HG03469 (cell line): ENCODE results near the gene MED16.

Source experiments
- ATAC-seq: cut with Tn5 transposase; IDR thresholded peaks from one replicate; pipeline ENCODE4 v1.9.1; 2021; ENCODE audit warnings: mild to moderate bottlenecking, moderate library complexity, moderate number of reproducible peaks; ENCODE audit not compliant: unreplicated experiment

Gene MED16

GRCh38 chr19:872266-872951 is 20.6 kb downstream of the MED16 start:
- ATAC-seq = no peak

DNA sequence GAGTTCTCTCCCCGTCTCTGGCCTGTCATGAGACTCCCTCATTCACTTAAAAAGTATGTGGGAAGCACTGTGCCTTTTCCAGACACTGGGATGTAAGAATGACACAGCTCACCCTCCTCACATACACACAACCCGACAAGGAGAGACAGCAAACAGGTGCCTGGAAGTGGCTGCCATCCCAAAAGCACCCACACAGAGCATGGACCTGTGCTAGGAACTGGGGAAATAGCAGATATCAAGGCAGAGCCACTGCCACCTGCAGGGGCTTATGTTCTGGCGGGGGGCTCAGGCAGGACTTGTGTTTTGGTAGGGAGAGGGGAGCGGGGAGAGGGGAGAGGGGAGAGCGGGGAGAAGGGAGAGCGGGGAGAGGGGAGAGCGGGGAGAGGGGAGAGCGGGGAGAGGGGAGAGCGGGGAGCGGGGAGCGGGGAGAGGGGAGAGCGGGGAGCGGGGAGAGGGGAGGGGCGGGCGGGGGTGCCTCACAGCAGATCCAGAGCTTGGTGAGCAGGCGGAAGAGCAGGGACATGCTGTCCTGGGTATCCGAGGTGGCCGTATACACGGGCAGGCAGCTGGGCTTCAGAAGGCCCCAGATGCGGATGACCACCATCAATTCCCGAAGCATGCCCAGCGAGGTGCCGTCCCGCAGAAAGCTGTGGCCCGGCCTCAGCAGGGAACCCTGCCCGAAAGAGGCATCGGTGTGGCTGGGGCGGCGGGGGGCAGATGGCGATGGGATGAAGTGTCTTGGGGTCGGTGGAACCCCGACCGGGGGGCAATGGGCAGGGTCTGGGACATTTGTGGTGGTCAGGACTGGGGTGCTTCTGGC is 21.3 kb downstream of the MED16 start:
- ATAC-seq = no peak

DNA sequence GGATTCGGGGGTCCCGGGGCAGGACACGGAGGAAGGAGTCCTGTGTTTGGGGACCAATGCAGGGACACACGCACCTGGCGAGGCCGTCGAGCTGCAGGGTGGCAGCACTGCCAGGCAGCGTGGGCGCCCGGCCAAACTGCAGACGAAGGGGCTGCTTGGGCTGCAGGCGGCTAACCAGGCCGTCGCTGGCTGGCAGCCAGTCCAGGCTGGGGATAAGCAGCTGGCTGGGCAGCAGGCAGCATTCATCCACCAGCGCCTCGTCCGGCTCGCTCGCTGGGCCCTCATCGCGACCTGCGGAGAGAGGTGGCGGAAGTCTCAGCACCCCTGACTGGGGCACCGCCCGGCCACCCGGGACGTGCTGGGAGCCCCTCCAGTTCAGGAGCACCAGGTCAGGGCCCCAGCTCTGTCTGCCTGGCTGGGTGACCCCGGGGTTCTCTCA is 22.0 kb downstream of the MED16 start:
- ATAC-seq = no peak

DNA sequence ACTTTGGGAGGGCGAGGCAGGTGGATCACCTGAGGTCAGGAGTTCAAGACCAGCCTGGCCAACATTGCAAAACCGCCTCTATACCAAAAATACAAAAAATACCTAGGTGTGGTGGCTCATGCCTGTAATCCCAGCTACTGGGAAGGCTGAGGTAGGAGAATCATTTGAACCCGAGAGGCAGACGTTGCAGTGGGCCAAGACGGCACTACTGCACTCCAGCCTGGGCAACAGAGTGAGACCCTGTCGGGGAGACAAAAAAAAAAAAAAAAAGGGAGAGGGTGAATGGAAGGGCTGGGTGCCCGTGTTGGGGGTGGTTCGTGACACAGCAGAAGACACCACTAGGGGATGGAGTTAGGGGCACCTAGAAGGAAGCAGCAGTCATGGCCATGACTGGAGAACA is 22.7 kb downstream of the MED16 start:
- no peak for ATAC-seq

- no peak for ATAC-seq
Measured at GRCh38 chr19:869245-870177, 23.5 kb downstream of the MED16 start.

- no peak for ATAC-seq
Measured at GRCh38 chr19:868458-869244, 24.3 kb downstream of the MED16 start.

GRCh38 chr19:867855-868457 is 25.0 kb downstream of the MED16 start:
- no peak for ATAC-seq

- ATAC-seq = no peak
Measured at GRCh38 chr19:867301-867793, 25.6 kb downstream of the MED16 start.

GRCh38 chr19:866769-867300 is 26.2 kb downstream of the MED16 start:
- no peak for ATAC-seq

DNA sequence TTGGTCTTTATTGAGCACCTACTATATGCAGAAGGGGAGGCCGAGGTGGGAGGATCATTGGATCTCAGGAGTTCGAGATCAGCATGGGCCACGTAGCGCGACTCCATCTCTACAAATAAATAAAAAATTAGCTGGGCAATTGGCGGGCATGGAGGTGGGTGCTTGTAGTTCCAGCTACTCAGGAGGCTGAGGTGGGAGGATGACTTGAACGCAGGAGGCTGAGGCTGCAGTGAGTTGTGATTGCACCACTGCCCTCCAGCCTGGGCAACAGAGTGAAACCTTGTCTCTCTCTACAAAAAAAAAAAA is 29.7 kb downstream of the MED16 start:
- ATAC-seq = no peak

DNA sequence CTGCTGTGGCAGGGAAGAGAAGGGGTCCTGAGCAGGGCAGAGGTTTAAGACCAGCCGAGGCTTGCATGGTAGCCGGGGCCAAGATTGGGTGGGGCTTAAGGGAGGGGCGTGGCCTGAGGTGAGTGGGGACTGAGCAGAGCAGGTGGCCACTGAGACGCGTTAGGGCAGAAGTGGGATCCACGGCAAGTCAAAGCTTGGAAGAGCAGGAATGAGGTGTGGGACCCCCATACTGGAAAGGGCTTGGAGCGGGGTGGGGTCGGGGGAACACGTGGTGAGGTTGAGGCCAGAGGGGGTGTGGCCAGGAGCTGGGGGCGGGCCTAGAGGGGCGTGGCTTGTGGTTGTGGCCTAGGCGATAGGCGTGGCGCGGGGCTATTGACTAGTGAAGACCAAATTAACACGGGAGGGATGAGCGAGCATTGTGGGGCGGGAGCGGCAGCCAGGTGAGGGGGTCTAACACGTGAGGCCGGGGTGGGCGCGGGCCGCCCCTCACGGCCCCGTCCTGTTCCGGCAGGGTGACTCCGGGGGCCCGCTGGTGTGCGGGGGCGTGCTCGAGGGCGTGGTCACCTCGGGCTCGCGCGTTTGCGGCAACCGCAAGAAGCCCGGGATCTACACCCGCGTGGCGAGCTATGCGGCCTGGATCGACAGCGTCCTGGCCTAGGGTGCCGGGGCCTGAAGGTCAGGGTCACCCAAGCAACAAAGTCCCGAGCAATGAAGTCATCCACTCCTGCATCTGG is 30.2 kb downstream of the MED16 start:
- ATAC-seq = no peak

DNA sequence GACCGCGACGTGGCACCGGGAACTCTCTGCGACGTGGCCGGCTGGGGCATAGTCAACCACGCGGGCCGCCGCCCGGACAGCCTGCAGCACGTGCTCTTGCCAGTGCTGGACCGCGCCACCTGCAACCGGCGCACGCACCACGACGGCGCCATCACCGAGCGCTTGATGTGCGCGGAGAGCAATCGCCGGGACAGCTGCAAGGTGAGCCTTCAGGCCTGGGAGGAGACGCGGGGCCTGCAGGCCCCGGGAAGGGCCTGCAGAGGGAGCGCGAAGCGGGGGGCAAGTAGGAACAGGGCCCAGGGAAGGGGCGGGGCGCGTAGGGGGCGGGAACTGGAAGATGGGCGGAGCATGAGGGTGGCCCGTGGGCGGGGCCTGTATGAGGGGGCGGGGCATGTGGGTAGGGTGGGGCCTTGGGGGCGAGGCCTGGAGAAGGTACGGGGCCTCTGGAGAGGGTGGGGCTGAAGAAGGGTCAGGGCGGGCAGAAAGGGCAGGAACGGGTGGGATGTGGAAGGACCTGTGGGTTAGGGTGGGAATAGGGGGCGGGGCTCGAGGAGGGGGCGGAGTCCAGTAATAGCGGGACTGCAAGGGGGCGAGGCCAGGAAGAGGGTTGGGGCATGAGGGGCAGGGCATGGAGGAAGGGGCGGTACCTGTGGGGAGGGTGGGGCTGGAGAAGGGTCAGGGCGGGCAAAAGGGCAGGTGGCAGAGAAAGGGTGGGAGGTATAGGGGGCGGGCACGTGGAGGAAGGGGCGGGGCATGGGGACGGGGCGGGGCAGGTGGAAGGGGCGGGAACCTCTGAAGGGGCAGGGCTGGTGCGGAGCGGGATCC is 31.0 kb downstream of the MED16 start:
- ATAC-seq = no peak

- ATAC-seq = no peak
Measured at GRCh38 chr19:861141-861755, 31.7 kb downstream of the MED16 start.

DNA sequence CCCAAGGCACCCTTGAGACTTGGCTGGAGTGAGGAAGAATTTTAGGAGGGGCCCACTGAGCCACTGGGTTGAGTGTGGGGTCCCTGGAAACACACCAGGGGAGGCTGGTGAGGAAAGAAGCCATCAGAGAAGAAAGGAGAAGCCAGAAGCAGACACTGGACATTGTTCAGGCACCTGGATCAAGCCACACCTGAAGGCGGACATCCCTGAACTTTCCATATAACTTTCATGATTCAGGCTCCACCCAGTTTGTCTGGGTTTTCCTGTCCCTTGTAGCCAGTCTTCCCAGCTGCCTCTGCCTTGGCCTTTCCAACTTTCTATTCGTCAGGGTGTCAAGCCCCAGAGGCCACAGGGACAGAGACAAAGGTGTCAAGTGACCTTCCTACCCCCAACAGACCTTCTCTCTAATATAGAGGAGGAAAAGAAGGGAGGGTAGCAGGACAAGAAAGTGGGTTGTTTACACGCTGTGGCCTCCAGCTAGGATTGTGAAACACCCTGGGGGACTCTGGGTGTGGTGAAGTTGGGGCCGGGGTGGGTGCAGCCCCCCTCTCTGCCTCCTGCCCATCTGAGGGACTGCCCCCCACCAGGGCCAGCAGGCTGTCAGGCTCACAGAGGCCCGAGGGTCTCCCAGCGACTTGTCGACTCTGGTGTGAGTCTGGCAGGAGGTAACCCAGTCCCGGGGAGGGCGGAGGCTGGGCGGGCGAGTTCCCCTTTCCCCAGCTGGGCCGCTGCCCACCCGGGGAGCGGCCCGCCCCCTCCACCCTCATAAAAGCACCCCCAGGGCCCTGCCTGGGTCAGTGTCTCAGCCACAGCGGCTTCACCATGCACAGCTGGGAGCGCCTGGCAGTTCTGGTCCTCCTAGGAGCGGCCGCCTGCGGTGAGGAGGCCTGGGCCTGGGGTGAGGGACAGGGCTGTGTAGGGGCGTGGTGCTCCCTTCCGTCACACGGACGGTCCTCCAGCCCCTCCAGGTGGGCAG is 33.8 kb downstream of the MED16 start, which contains the start of gene CFD:
Gene CFD, plus strand, starts transcription at position 797 of the 976 bp plus-strand sequence. Its CDS starts 26 bp downstream, at position 823.
- no peak for ATAC-seq

DNA sequence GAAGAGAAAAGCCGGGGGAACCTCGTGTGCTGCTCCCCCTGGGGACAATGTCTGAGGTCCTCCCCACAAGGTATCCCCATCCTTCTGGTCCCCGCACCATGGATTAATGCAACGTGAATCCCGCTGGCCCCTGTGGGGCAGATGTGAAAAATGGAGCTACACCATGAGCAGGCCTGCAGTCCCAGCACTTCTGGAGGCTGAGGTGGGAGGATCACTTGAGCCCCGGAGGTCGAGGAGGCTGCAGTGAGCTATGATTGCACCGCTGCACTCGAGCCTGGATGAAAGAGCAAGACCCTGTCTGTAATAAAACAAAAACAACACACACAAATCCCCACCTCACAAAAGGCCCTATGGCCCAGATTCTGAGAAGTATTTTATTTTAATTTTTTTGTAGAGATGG is 34.7 kb downstream of the MED16 start:
- no peak for ATAC-seq

- ATAC-seq = no peak
Measured at GRCh38 chr19:855566-856120, 37.3 kb downstream of the MED16 start.
